GM21526 (cell line): ENCODE data around the gene NRP2.
A peak's percentile ranks its signal among the peaks of the same experiment; 100 is the strongest.

ENCODE experiments used
- ATAC-seq: cut with Tn5 transposase; IDR thresholded peaks from one replicate; pipeline ENCODE4 v1.9.1; 2021; ENCODE audit warnings: moderate library complexity; ENCODE audit not compliant: unreplicated experiment, low FRiP score

NRP2 gene

DNA sequence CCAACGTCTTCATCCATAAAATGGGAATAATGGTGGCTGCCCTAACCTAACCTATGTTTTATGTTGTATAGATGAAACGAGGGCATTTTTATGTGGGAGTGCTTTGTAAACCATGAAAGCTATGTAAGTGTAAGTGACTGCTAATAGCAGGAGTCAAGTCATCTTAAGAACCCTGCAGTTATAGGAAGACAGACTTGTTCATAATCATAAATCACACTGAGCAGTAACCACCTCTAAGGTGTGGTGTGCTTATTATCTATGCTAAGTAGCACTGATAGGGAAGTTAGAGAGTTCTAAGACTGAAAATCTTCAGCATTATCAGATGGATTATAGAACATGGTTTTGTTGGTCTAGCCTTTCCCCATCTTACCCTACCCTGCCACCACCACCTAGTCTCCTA lies 24.2 kb upstream of the NRP2 start:
- ATAC-seq, result no peak

DNA sequence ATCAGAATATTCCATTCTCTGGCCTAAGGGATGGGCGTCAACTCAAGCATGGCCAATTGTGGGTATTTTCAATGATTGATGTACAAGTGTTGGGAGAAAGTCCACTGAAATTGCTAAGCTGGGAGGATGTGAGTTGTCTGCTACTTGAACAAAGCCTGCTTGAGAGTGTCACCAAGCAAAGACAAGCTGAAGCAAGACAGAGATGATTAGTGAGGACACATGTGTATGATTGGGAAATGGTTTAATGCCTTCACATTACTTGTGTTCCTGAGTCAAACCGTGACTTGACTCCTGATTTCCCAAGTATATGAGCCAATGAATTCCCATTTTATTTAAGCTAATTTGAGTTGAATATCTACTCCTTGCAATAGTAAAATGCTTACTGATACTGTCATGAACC lies 23.7 kb upstream of the NRP2 start:
- ATAC-seq, result no peak

DNA sequence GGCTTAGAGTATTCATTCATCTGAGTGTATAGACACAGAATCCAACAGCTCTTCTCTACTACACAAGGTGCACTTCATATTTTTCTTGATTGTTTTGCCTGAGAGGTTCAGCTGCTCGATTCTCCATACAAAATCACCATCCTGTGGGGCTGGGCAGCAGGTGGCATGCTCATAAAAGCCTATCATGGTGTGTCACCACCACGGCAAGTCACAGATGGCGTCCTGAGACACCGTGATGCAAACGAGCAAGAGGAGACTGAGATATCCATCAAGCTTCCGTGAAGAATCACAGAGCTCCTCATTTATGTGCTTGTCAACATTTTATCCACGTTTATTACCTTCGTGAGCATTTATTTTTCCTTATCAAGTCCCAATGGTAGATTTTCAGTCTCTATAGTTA lies 22.4 kb upstream of the NRP2 start:
- no peak for ATAC-seq

DNA sequence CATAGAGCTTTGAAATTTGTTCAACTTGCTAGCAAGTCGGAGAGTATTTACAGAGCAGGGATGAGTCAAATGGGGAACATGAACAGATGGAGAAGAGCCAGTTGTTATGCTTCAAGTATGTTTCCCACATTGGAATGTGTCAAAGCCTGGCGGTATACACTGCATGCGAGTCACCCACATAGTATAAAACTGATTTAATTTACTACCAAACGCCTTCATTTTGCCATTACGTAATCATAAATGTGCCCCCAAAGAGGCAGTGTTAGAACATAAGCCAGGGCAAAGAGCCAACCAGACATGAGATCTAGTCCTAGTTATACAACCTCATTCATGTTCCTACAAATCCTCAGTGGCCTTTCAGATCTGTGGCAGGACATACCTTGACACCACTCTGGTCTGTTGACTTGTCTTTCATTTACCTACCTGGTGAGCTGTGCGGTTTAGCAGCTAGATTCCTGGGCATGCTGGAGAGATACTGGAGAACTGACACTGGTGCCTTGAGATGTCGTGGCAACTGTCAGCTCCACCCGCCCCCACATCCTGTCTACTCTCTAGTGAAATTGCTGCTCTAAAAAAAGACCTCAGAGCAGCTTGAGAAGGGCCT lies 21.7 kb upstream of the NRP2 start:
- peak; percentile 73 for ATAC-seq

DNA sequence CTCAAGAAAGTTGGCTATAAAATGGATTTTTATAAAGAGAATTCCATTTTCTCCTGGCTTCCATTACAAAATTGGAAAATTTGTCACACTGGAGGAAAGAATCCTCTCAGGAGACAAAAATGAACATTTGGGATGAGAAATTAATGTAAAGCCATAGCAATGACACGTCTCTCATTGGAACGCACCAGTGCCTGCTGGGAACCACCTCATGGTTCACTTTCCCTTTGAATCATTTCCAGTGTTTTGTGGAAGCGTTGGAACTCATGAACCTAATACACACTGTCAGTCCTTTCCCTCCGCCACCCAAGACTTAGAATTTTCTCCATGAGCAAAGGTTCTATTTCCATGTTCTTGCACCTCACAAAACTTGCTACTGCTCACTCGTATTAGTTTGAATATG lies 21.0 kb upstream of the NRP2 start:
- no peak for ATAC-seq

DNA sequence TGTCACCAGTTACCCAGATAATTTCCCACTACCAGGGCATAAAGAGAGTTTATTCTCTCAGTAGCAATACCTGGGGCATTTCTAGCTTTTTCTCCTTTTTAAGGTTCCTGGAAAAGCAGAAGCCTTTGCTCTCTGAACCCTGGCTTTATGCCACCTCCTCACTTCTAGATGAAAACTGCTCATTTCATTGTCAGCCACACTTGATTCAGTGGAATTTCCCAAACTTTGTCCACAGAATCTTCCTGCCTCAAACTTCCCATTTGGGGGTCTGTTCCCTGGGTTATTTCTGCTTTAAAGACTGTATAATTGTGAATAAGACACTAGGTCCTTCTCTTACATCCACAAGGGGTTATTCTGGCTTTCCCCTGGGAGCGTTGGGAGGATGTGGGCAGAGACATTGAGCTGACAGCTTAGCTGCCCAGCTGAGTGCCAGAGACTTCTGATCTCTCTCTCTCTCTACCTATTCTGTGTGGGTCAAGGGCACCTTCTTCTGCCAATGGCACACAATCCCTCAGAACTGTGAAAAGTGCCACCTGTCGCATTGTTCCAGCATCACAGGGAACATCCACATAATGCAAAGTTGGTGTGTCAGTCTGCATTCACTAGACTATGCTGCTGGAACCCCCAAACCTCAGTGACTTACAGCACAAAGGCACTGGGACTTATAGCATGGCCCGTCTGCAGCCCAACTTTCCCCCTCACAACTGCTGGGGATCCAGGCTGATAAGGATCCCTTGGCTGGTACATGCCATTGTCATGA lies 19.9 kb upstream of the NRP2 start:
- ATAC-seq, result no peak

DNA sequence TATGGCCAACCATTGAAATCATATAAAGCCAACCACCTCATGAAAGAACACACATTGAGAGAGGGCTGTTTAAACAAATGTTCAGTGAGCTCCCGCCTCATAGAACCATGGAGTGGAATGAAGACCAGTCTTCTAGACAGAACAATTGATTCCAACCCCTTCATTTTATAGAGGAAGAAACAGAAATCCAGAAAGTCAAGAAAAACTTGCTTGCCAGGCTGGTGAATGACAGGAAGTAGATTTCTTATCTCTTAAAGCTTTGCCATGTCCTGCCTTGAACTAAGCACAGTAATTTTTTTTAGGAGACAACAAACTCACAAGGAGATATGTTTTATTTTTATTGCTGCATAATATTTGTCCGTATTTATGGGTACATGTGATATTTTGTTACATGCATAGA lies 16.5 kb upstream of the NRP2 start:
- no peak for ATAC-seq

DNA sequence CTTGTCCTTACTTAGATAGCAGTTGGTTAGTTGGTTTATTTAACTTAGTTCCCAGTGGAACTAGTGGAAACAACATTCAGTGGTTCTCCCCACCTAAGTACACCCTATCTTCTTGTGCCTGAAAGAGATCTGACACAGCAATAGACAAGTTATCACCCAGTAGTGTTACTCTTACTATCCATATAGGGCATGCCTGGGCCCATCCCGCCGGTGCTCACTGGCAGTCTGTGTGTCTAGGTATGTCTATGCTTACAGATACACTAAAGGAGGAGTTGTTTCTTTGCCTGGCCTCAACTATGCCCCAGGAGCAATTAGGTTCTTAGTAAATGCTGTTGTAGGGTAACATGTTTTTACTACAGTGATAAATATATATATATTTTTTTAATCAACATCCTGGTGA lies 12.0 kb upstream of the NRP2 start:
- ATAC-seq, result no peak

DNA sequence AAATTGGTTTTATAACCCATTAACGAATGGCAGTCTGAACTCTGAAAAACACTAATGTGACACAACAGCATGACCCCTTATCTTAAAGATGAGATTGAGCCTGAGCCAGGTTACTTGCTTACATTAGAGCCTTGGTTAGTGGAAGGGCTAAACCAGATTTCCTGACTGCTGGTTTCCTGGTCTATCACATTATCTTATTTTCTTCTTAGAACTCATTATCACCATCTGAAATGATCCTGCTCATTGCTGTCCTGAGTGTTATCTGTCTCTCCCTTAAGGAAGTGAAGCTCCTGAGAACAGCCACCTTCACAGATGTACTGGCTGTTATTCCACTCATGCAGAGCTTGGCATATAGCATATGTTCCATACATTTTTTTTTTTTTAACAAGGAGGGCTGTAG lies 9.0 kb upstream of the NRP2 start:
- no peak for ATAC-seq

DNA sequence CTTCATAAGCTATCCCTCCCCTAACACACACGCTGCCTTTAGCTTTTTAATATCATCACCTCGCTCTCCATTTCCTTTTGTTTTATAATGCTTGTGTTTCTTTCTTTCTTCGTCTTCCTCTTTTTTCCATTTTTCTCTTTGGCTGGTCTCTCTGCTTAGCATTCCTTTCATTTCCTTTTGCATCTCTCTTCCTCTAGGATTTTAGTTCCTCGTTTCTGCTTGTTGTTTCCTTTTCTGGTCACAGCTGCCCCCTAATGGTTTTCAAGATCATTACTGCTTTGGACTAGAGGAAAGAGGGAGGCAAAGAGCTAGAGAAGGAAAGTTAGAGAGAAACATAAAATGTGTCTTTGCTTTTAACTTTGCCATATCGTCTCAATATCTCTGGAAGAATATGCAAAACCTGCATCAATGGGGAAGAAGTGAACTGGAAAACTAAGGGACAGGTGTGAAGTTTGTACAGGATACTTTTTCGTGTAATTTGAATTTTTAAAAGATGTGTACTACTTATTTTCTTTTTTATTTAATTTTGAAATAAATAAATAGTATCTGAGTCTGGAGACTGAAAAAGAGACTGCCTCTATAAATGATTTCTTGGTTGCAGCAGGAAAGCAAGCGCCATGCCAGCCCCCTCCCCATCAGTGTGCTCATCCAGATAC lies 6.3 kb upstream of the NRP2 start:
- no peak for ATAC-seq

DNA sequence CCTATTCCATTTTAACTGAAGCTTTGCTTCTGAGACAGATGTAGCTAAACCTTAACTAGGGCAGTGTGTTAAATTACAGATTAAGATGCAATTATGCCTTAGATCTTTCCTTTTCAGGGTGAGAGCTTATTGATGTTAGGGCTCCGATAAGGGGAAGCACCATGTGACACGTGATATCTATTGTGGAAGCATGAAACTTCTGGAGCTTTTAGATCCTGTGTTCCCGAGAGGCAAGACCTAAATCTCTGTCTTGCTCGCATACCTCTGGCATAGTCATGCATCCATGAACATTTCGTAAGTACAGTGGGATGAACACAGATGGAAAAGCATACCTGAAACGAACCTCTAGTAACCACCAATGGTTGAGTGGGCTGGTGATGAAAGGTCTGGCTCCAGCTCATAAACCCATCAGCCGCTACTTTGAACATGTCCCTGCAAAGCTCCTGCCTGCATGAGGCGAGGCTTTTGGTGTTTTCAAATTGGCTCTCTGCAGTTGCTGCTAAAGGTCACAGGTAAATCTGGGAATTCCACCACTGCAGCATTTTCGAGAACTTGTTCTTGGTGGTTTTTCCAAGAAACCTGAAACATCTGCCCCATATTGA lies 3.7 kb upstream of the NRP2 start:
- ATAC-seq, result no peak

DNA sequence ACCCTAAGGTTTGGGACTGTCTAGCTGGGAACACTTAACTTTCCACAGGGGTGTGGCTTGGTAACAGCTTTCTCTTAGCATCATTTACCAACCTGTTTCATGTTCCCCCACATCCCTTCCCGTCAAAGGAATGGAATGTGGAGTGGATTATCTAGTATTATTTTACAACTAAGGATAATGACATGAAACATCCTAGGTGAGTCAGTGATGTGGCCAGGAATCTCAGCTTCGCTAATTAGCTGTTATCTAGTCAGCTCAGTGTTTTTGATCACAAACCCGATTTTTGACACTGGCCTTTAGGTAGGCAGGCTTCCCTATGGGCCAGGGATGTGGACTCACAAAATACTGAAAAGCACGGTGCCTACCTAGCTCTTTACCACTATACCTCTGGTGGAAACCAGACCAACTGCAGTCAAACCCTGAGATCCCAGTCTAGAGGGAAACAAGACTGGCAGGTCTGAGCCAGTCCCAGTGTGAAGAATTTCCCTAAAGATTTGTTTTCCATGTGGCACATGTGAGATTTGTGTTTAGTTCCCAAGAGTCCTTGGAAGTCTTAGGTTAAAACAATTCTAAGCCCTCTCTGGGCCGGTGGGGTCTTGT lies 2.8 kb upstream of the NRP2 start:
- no peak for ATAC-seq

DNA sequence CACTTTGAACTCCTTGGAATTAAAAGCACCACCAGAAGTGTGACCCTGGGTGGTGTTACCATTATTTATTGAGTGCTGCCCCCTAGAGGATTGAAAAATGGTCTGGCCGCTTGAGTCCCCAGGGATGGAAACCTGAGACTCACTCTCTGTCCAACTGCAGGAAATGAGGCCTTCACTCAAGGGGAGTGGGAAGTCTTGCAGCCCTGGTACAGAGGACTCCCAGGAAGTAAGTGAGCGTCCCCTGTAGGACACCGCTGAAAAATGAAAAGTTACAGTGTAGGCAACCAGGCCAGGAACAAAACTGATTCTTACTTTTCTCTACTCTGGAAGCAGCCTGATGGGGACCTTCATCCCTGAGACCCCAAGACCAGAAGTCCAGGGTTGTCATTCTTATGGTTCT lies 2.2 kb upstream of the NRP2 start:
- ATAC-seq, result peak; percentile 50

DNA sequence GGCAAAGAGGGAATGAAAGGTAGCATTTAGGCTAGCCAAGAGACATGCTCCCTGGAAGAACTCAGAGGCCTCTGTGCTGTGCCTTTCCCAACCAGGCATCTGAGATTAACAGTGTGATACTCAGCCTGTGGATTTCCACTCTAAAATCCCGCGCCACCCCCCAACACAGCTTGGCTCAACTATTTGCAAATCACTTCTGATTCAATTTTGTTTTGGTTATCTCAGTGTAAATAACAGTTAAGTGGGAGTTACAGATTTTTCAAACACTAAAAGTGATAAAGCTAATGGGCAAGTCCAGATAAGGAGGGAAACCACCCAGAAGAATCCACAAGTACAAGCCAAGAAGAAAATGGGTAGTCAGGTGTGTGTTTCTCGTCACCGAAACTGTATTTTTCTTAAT lies 1.4 kb upstream of the NRP2 start:
- no peak for ATAC-seq

DNA sequence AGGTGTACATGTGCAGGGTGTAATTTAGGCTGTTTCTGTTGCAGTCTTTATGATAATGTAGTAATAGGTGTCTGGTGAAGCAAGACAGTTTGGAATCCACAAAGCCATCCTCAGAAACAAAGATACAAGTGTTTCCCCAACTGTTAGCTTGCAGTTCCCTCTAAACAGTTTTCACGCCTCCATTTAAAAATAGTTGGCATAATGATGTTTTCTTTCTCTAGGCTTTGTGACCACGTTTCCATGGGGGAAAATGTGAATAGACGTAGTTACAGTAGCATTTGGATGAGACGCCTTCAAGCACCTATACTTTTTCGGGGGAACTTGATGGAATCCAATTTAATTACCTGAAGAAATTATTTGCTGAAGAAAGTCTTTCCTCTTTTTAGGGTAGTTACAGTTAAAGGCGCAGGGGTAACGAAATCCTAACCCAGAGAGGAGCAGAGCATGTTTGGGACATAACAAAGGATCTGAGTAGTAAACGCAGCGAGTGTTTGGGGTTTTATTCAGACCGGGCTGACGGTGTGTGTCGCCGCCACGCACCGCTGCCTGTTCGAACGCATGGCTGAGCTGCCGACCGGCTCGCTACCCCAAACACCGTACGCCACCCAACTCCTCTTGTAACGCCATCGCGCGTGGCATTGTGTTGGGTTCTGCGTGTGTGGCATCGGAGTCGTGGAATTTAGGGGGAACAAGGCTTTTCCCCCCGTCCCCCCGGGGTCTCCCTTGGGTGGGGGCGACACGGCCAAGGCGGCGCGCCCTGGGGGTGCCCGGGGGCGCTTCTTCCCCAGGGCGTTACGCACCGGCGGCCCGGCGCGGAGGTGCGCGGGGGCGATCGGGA lies 681 bp upstream of the NRP2 start:
- ATAC-seq, result peak; percentile 43

DNA sequence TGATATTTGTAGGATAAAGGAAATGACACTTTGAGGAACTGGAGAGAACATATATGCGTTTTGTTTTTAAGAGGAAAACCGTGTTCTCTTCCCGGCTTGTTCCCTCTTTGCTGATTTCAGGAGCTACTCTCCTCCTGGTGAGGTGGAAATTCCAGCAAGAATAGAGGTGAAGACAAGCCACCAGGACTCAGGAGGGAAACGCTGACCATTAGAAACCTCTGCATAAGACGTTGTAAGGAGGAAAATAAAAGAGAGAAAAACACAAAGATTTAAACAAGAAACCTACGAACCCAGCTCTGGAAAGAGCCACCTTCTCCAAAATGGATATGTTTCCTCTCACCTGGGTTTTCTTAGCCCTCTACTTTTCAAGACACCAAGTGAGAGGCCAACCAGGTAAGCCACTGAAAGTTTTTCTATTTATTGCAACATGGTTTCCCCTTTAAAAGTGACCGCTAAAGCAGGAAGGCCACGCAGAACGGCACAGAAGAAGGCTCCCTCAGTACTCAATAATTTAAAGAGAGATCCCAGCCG lies 735 bp downstream of the NRP2 start:
- ATAC-seq, result no peak

DNA sequence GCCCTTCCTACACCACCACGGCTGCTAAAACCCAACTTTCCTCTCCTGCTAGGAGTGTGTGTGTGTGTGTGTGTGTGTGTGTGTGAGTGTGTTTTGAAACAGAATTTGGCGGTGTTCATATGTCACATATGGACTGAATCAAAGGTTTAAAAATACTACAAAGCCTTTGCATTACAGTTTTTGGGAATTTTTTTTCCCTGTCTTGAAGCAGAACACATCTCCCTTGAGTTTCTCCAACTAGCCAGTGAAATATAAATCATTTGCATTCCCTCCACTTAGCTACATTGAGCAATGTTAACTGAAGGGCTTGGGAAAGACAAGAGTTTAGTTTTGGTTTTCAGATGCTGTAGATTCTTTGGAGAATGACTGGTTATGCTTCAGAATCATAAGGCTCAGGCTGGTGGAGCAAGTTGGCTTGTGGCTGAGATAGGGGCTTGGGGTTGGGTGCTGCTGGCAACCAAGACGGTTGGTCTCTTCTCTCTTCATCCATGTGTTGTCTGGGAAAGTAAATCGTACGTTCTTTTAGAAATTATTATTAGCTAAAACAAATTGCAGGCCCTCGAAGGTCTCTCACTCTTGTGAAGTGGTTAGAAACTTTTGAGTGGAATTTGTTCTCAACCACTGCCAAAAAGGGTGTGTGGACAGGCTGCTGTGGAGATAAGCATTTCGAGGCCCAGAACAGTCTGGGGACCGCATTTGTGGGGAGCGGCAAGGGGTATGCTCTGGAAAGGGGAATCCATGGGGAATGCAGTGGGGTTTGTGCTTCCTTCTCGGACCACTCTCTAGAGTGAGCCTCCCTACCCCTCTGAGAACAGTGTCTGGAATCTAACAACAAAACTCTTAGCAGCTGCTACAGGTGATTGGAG lies 1.4 kb downstream of the NRP2 start:
- no peak for ATAC-seq

DNA sequence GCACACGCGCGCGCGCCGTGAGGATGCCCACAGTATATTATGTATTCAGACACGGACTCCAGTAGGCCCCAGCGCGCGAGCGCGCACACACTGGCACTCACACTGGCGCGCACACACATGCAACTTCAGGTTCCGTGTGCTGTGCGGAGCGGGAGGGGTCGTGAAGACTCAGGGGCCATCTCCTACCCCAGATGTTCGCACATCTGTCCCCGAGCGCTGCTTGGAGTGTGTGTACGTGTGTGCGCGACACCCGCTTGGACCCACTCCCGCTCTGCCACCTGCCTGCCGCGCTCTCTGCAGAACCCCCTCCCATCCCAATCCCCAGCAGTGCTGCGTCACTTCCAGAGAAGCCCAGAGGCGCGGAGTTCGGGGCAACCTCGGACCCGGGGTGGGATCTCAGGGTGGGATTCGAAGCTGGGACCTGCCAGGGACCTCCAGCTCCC lies 2.6 kb downstream of the NRP2 start:
- no peak for ATAC-seq
